Esophagus muscularis mucosa (tissue), 4 donors: ENCODE data around the gene MGAT5B.

Experiments used
- CTCF ChIP-seq, 3 experiments: fragments of 200-600 bp in 2 of 3; fragments of 450-650 bp in 1 of 3; sonication (generic) in 2 of 3; IDR thresholded peaks; one replicate each; pipeline ENCODE4 v1.5.1; 2017 to 2019; ENCODE audit warnings: antibody characterized with exemption in 3 of 3, mild to moderate bottlenecking in 2 of 3, moderate library complexity in 1 of 3
- EP300 ChIP-seq: sonication (generic); formaldehyde crosslinking; IDR thresholded peaks from one replicate; pipeline ENCODE4 v1.6.1; 2017; ENCODE audit warnings: antibody characterized with exemption
- POLR2A ChIP-seq: fragments of 450-650 bp; IDR thresholded peaks from one replicate; pipeline ENCODE4 v1.6.1; 2017; ENCODE audit warnings: antibody characterized with exemption, moderate library complexity, mild to moderate bottlenecking, low read depth
- POLR2AphosphoS5 ChIP-seq, 2 donors: sonication (generic); formaldehyde crosslinking; IDR thresholded peaks; one replicate each; pipeline ENCODE4 v1.6.1; 2017; ENCODE audit warnings: antibody characterized with exemption in 2 of 2

DNA sequence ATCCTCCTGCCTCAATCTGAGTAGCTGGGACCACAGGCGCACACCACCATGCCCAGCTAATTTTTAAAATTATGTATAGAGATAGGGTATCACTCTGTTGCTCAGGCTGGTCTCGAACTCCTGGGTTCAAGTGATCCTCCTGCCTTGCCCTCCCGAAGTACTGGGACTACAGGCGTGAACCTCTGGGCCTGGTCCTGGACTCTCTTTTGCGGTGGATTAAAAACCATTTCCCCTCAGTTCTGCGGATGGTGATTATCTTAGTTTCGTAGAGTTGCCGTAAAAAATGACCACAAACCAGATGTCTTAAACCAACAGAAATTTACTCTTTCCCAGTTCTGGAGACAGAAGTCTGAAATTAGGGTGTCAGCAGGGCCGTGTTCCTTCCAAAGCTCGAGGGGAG lies 28.8 kb downstream of the MGAT5B start:
- no peak for TF ChIP-seq EP300
- TF ChIP-seq CTCF (IDR thresholded peaks at IDR 0.05) = no peak
- no peak for TF ChIP-seq POLR2AphosphoS5 (IDR thresholded peaks at IDR 0.05)
- TF ChIP-seq POLR2A = no peak
